HEK293T (cell line): ENCODE data around the gene RNF138.

Source experiments
- CTBP1 ChIP-seq: fragments of 450-650 bp; IDR thresholded peaks from 2 replicates; pipeline ENCODE4 v1.6.1; 2016; ENCODE audit warnings: borderline replicate concordance
- ELF4 ChIP-seq: fragments of 450-650 bp; IDR thresholded peaks from 2 replicates; pipeline ENCODE4 v1.6.1; 2017; ENCODE audit warnings: antibody characterized with exemption
- FOXM1 ChIP-seq: fragments of 450-650 bp; IDR thresholded peaks from 2 replicates; pipeline ENCODE4 v1.6.1; 2017; ENCODE audit warnings: mild to moderate bottlenecking, borderline replicate concordance
- HDGF ChIP-seq: fragments of 450-650 bp; IDR thresholded peaks from 2 replicates; pipeline ENCODE4 v1.6.1; 2017; ENCODE audit warnings: antibody characterized with exemption, borderline replicate concordance
- NFRKB ChIP-seq: fragments of 450-650 bp; IDR thresholded peaks from 2 replicates; pipeline ENCODE4 v1.6.1; 2016; ENCODE audit warnings: mild to moderate bottlenecking, moderate library complexity
- SP1 ChIP-seq: fragments of 450-650 bp; IDR thresholded peaks from 2 replicates; pipeline ENCODE4 v1.6.1; 2017

- TF ChIP-seq NFRKB (no peak), ELF4 (no peak), CTBP1 (no peak), HDGF (no peak), SP1 (no peak), FOXM1 (no peak)
Measured at GRCh38 chr18:32110005-32110404, 18.3 kb downstream of the RNF138 start.
